GM12878 (cell line): Measurements from ENCODE around the gene CD300E. TPM values are rescaled to one million over a fixed set of nuclear protein-coding genes. Genes with fewer than 3 reads are reported as not detected.
A peak's percentile ranks its signal among the peaks of the same experiment; 100 is the strongest.

Source experiments
- ASH2L ChIP-seq: fragments of 300-600, 200-600 bp; sonication (generic); IDR thresholded peaks from 2 replicates; pipeline ENCODE4 v1.6.1; 2017; ENCODE audit warnings: low read depth, mild to moderate bottlenecking, borderline replicate concordance
- BCL11A ChIP-seq: IDR thresholded peaks from 2 replicates; pipeline ENCODE4 v1.6.1; 2011; ENCODE audit warnings: low read depth, low read length
- CHD4 ChIP-seq: fragments of 200-600 bp; sonication (generic); IDR thresholded peaks from 2 replicates; pipeline ENCODE4 v1.6.1; 2016; ENCODE audit warnings: mild to moderate bottlenecking
- FOXM1 ChIP-seq: IDR thresholded peaks from 2 replicates; pipeline ENCODE4 v1.6.1; 2012; ENCODE audit warnings: low read depth, mild to moderate bottlenecking, inconsistent platforms, low read length, moderate library complexity
- HDAC2 ChIP-seq: fragments of 200-600 bp; sonication (generic); IDR thresholded peaks from 2 replicates; pipeline ENCODE4 v1.6.1; 2017
- HDGF ChIP-seq: fragments of 450-650 bp; IDR thresholded peaks from 2 replicates; pipeline ENCODE4 v1.6.1; 2016; ENCODE audit warnings: antibody characterized with exemption
- IKZF2 ChIP-seq, 2 experiments: fragments of 450-650 bp; IDR thresholded peaks; 2 replicates each; pipeline ENCODE4 v1.6.1; 2017; ENCODE audit warnings: mild to moderate bottlenecking in 2 of 2, moderate library complexity in 2 of 2
- JUNB ChIP-seq: IDR thresholded peaks from 2 replicates; pipeline ENCODE4 v1.6.1; 2016; ENCODE audit warnings: antibody characterized with exemption, mild to moderate bottlenecking
- JUND ChIP-seq: IDR thresholded peaks from 2 replicates; pipeline ENCODE4 v1.6.1; 2012; ENCODE audit warnings: low read depth, mild to moderate bottlenecking, low read length, improper control_type of control experiment, moderate library complexity
- KLF5 ChIP-seq: fragments of 450-650 bp; IDR thresholded peaks from 2 replicates; pipeline ENCODE4 v1.6.1; 2014; ENCODE audit warnings: mild to moderate bottlenecking; ENCODE audit not compliant: partially characterized antibody
- MYB ChIP-seq: fragments of 150-350 bp; IDR thresholded peaks from 2 replicates; pipeline ENCODE4 v1.6.1; 2014; ENCODE audit warnings: mild to moderate bottlenecking, low read depth, low read length, borderline replicate concordance
- NBN ChIP-seq: fragments of 450-650 bp; IDR thresholded peaks from 2 replicates; pipeline ENCODE4 v1.6.1; 2016
- NFIC ChIP-seq: IDR thresholded peaks from 2 replicates; pipeline ENCODE4 v1.6.1; 2012; ENCODE audit warnings: low read depth, mild to moderate bottlenecking, inconsistent platforms, low read length, moderate library complexity
- PML ChIP-seq: IDR thresholded peaks from 2 replicates; pipeline ENCODE4 v1.6.1; 2012; ENCODE audit warnings: low read length, inconsistent platforms
- POLR2AphosphoS2 ChIP-seq: IDR thresholded peaks from 2 replicates; pipeline ENCODE4 v1.6.1; 2011; ENCODE audit warnings: low read depth, mild to moderate bottlenecking, low read length, improper control_type of control experiment, moderate library complexity
- RB1 ChIP-seq: fragments of 450-650 bp; formaldehyde crosslinking; IDR thresholded peaks from 2 replicates; pipeline ENCODE4 v1.6.1; 2017; ENCODE audit warnings: mild to moderate bottlenecking, borderline replicate concordance
- RBBP5 ChIP-seq: fragments of 200-600 bp; sonication (generic); conservative IDR thresholded peaks from 2 replicates; pipeline ENCODE4 v1.6.1; 2016
- RCOR1 ChIP-seq: conservative IDR thresholded peaks from 2 replicates; pipeline ENCODE4 v1.6.1; 2012; ENCODE audit warnings: low read depth, low read length, improper control_type of control experiment
- TCF3 ChIP-seq: IDR thresholded peaks from 2 replicates; pipeline ENCODE4 v1.6.1; 2012; ENCODE audit warnings: low read depth, mild to moderate bottlenecking, low read length, borderline replicate concordance; ENCODE audit not compliant: insufficient read depth
- WRNIP1 ChIP-seq: IDR thresholded peaks from 2 replicates; pipeline ENCODE4 v1.6.1; 2011; ENCODE audit warnings: low read depth, low read length, improper control_type of control experiment, borderline replicate concordance
- ZSCAN29 ChIP-seq: fragments of 450-650 bp; IDR thresholded peaks from 2 replicates; pipeline ENCODE4 v1.6.1; 2017; ENCODE audit warnings: mild to moderate bottlenecking, moderate library complexity
- ZZZ3 ChIP-seq: IDR thresholded peaks from 2 replicates; pipeline ENCODE4 v1.6.1; 2011; ENCODE audit warnings: low read depth; ENCODE audit not compliant: control insufficient read depth, insufficient read length
- polyA plus RNA-seq, 11 experiments: library from polyadenylated mRNA; depleted of rRNA in 4 of 11; unstranded in 6 of 11; stranded (reverse) in 5 of 11; fragments of >200 nt; fragmentation: Nextera tagmentation in 4 of 11; fragmentation: Illumina TruSeq in 1 of 11; extraction: Ambion mirVana in 4 of 11; extraction: Trizol in 1 of 11; gene quantifications; 1 replicate in 1 of 11; 2 replicates in 10 of 11; pipeline versions ENCODE4 v1.2.1 to v1.2.3, GENCODE V29; 2011 to 2016; ENCODE audit warnings: inconsistent platforms in 2 of 11, missing spikeins in 2 of 11, low read depth in 1 of 11
- total RNA-seq, 4 experiments: library from RNA; depleted of rRNA in 3 of 4; stranded (reverse); fragments of >200 nt in 3 of 4; fragmentation: Illumina TruSeq in 1 of 4; extraction: Trizol in 1 of 4; gene quantifications; 2 replicates each; pipeline versions ENCODE4 v1.2.1 to v1.2.3, GENCODE V29; 2013 to 2021
- TF ChIP-seq, protein P1 (sequence below): IDR thresholded peaks from 2 replicates; pipeline ENCODE4 v1.6.1; 2011; ENCODE audit warnings: borderline replicate concordance, low read depth, mild to moderate bottlenecking, moderate library complexity, low read length; ENCODE audit not compliant: insufficient read depth, poor library complexity, severe bottlenecking
- TF ChIP-seq, protein P2 (sequence below): fragments of 450-650 bp; IDR thresholded peaks from 2 replicates; pipeline ENCODE4 v1.6.1; 2017; ENCODE audit warnings: mild to moderate bottlenecking, low read depth, inconsistent platforms; ENCODE audit not compliant: poor library complexity, severe bottlenecking
- TF ChIP-seq, protein P3 (sequence below): IDR thresholded peaks from 2 replicates; pipeline ENCODE4 v1.6.1; 2012; ENCODE audit warnings: low read depth, low read length, improper control_type of control experiment
- TF ChIP-seq, protein P4 (sequence below): fragments of 450-650 bp; IDR thresholded peaks from 2 replicates; pipeline ENCODE4 v1.6.1; 2018; ENCODE audit warnings: borderline replicate concordance, mild to moderate bottlenecking; ENCODE audit not compliant: partially characterized antibody
- TF ChIP-seq, protein P5 (sequence below): IDR thresholded peaks from 2 replicates; pipeline ENCODE4 v1.6.1; 2012; ENCODE audit warnings: low read depth, low read length, improper control_type of control experiment

Gene CD300E
- total and polyA plus RNA-seq, 10 of the 15 experiments (the other 5 are each of a cell fraction or from before 2014, with no cell fraction given): not detected

DNA sequence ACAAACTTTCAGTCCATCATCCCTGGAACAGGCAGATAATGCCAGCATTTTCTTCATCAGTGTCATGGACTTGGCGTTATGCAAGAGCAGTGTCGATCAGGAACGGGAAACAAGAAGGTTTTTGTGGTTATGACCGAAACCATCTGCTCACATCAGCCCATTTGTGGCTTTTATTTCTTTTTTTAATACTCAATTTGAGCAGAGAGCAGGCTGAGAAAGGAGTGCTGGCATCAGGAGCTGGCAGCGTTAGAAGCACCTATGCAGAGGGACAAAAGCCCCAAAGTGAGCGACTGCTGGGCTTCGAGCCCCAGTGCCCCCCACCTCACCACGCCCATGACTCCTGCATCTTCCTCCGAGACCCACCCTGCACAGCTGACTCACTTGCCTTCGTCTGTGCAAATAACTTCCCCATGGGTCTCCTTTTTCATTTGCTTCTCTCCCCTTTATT lies 16.2 kb upstream of the CD300E start (continued):
- TF ChIP-seq, protein P1, sequence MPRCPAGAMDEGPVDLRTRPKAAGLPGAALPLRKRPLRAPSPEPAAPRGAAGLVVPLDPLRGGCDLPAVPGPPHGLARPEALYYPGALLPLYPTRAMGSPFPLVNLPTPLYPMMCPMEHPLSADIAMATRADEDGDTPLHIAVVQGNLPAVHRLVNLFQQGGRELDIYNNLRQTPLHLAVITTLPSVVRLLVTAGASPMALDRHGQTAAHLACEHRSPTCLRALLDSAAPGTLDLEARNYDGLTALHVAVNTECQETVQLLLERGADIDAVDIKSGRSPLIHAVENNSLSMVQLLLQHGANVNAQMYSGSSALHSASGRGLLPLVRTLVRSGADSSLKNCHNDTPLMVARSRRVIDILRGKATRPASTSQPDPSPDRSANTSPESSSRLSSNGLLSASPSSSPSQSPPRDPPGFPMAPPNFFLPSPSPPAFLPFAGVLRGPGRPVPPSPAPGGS: no peak
- TF ChIP-seq, protein P2, sequence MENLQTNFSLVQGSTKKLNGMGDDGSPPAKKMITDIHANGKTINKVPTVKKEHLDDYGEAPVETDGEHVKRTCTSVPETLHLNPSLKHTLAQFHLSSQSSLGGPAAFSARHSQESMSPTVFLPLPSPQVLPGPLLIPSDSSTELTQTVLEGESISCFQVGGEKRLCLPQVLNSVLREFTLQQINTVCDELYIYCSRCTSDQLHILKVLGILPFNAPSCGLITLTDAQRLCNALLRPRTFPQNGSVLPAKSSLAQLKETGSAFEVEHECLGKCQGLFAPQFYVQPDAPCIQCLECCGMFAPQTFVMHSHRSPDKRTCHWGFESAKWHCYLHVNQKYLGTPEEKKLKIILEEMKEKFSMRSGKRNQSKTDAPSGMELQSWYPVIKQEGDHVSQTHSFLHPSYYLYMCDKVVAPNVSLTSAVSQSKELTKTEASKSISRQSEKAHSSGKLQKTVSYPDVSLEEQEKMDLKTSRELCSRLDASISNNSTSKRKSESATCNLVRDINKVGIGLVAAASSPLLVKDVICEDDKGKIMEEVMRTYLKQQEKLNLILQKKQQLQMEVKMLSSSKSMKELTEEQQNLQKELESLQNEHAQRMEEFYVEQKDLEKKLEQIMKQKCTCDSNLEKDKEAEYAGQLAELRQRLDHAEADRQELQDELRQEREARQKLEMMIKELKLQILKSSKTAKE: no peak
- TF ChIP-seq TCF3 (no peak), FOXM1 (no peak), KLF5 (no peak), RCOR1 (no peak), RBBP5 (no peak), NFIC (0 out of 2 replicates have a peak, but pooled peaks have one; percentile 24), RB1 (no peak), IKZF2 (IDR thresholded peaks at IDR 0.05) (peak; percentile 71 to 73), ZZZ3 (no peak), PML (no peak), HDGF (no peak), BCL11A (no peak), NBN (no peak), POLR2AphosphoS2 (no peak), MYB (no peak), CHD4 (no peak), JUND (no peak), HDAC2 (no peak), WRNIP1 (no peak), ZSCAN29 (no peak), JUNB (no peak), ASH2L (no peak)
- TF ChIP-seq, protein P3, sequence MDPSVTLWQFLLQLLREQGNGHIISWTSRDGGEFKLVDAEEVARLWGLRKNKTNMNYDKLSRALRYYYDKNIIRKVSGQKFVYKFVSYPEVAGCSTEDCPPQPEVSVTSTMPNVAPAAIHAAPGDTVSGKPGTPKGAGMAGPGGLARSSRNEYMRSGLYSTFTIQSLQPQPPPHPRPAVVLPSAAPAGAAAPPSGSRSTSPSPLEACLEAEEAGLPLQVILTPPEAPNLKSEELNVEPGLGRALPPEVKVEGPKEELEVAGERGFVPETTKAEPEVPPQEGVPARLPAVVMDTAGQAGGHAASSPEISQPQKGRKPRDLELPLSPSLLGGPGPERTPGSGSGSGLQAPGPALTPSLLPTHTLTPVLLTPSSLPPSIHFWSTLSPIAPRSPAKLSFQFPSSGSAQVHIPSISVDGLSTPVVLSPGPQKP: no peak
- TF ChIP-seq, protein P4, sequence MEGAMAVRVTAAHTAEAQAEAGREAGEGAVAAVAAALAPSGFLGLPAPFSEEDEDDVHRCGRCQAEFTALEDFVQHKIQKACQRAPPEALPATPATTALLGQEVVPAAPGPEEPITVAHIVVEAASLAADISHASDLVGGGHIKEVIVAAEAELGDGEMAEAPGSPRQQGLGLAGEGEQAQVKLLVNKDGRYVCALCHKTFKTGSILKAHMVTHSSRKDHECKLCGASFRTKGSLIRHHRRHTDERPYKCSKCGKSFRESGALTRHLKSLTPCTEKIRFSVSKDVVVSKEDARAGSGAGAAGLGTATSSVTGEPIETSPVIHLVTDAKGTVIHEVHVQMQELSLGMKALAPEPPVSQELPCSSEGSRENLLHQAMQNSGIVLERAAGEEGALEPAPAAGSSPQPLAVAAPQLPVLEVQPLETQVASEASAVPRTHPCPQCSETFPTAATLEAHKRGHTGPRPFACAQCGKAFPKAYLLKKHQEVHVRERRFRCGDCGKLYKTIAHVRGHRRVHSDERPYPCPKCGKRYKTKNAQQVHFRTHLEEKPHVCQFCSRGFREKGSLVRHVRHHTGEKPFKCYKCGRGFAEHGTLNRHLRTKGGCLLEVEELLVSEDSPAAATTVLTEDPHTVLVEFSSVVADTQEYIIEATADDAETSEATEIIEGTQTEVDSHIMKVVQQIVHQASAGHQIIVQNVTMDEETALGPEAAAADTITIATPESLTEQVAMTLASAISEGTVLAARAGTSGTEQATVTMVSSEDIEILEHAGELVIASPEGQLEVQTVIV: no peak
- TF ChIP-seq, protein P5, sequence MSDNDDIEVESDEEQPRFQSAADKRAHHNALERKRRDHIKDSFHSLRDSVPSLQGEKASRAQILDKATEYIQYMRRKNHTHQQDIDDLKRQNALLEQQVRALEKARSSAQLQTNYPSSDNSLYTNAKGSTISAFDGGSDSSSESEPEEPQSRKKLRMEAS: no peak
